ENCODE data around the gene MSRB1.

MSRB1 gene

GRCh38 chr16:1944612-1945199 lies 1.7 kb upstream of the MSRB1 start:
- TF ChIP-seq CTCF (IDR thresholded peaks at IDR 0.05; ENCODE audit: low read length), result no peak
- TF ChIP-seq EZH2 (IDR thresholded peaks at IDR 0.05; ENCODE audit: borderline replicate concordance, low read length), result no peak
- Histone ChIP-seq H3F3A (ENCODE audit: insufficient read depth, low read length) (no peaks in the 10 kb centered on the region), H3K4me1 (ENCODE audit: insufficient read depth, low read length, severe bottlenecking) (peaks cover 14% of the 10 kb centered on the region), H3K27ac (ENCODE audit: low read depth, low read length, poor library complexity, severe bottlenecking) (no peak overlapping the region), H3K4me3 (ENCODE audit: low read depth, low read length, poor library complexity, severe bottlenecking) (no peak overlapping the region), H2AFZ (ENCODE audit: low read length) (no peak overlapping the region), H3K36me3 (ENCODE audit: insufficient read depth, low read length) (no peaks in the 10 kb centered on the region), H4K20me1 (ENCODE audit: insufficient read depth, low read length) (no peaks in the 10 kb centered on the region), H3K79me2 (ENCODE audit: insufficient read depth, low read length) (no peaks in the 10 kb centered on the region), H3K9ac (ENCODE audit: low read length) (no peak overlapping the region), H3K9me3 (ENCODE audit: low read length) (no peaks in the 10 kb centered on the region), H3K9me2 (ENCODE audit: low read depth, low read length) (no peaks in the 10 kb centered on the region), H3K27me3 (ENCODE audit: insufficient read depth, low read length) (0 out of 2 replicates have a peak, but pooled peaks cover 6% of the 10 kb centered on the region), H3K4me2 (ENCODE audit: low read length) (no peak overlapping the region)

GRCh38 chr16:1942047-1942809 lies 771 bp downstream of the MSRB1 start:
- no peaks in the 10 kb centered on the region for H3K9me2 ChIP-seq (ENCODE audit: low read depth, low read length)
- peak overlapping the region; percentile 78 for H3K4me2 ChIP-seq (ENCODE audit: low read length)
- 0 out of 2 replicates have a peak, but pooled peaks cover 6% of the 10 kb centered on the region for H3K27me3 ChIP-seq (ENCODE audit: insufficient read depth, low read length)
- peaks cover 14% of the 10 kb centered on the region for H3K4me1 ChIP-seq (ENCODE audit: insufficient read depth, low read length, severe bottlenecking)
- no peaks in the 10 kb centered on the region for H3F3A ChIP-seq (ENCODE audit: insufficient read depth, low read length)
- no peaks in the 10 kb centered on the region for H3K9me3 ChIP-seq (ENCODE audit: low read length)
- TF ChIP-seq EZH2 (IDR thresholded peaks at IDR 0.05; ENCODE audit: borderline replicate concordance, low read length) (no peak), CTCF (IDR thresholded peaks at IDR 0.05; ENCODE audit: low read length) (no peak)
- no peaks in the 10 kb centered on the region for H4K20me1 ChIP-seq (ENCODE audit: insufficient read depth, low read length)
- peak overlapping the region; percentile 77 for H3K4me3 ChIP-seq (ENCODE audit: low read depth, low read length, poor library complexity, severe bottlenecking)
- no peaks in the 10 kb centered on the region for H3K79me2 ChIP-seq (ENCODE audit: insufficient read depth, low read length)
- H3K36me3 ChIP-seq (ENCODE audit: insufficient read depth, low read length), result peaks cover 12% of the 10 kb centered on the region
- H2AFZ ChIP-seq (ENCODE audit: low read length), result no peak overlapping the region
- H3K27ac ChIP-seq (ENCODE audit: low read depth, low read length, poor library complexity, severe bottlenecking), result peak overlapping the region; percentile 40
- H3K9ac ChIP-seq (ENCODE audit: low read length), result peak overlapping the region; percentile 78

GRCh38 chr16:1941162-1942046 lies 1.6 kb downstream of the MSRB1 start:
- peak overlapping the region; percentile 77 for H3K4me3 ChIP-seq (ENCODE audit: low read depth, low read length, poor library complexity, severe bottlenecking)
- no peaks in the 10 kb centered on the region for H3K9me3 ChIP-seq (ENCODE audit: low read length)
- peaks cover 14% of the 10 kb centered on the region for H3K4me1 ChIP-seq (ENCODE audit: insufficient read depth, low read length, severe bottlenecking)
- peak overlapping the region; percentile 40 for H3K27ac ChIP-seq (ENCODE audit: low read depth, low read length, poor library complexity, severe bottlenecking)
- no peaks in the 10 kb centered on the region for H3K27me3 ChIP-seq (ENCODE audit: insufficient read depth, low read length)
- H3F3A ChIP-seq (ENCODE audit: insufficient read depth, low read length), result no peaks in the 10 kb centered on the region
- peak; percentile 60 for TF ChIP-seq CTCF (IDR thresholded peaks at IDR 0.05; ENCODE audit: low read length)
- no peak for TF ChIP-seq EZH2 (IDR thresholded peaks at IDR 0.05; ENCODE audit: borderline replicate concordance, low read length)
- peak overlapping the region; percentile 78 for H3K4me2 ChIP-seq (ENCODE audit: low read length)
- no peaks in the 10 kb centered on the region for H3K9me2 ChIP-seq (ENCODE audit: low read depth, low read length)
- H3K9ac ChIP-seq (ENCODE audit: low read length), result peak overlapping the region; percentile 78; the same call in 1 of the 2 replicates
- no peaks in the 10 kb centered on the region for H3K79me2 ChIP-seq (ENCODE audit: insufficient read depth, low read length)
- no peak overlapping the region for H2AFZ ChIP-seq (ENCODE audit: low read length)
- no peaks in the 10 kb centered on the region for H4K20me1 ChIP-seq (ENCODE audit: insufficient read depth, low read length)
- peaks cover 12% of the 10 kb centered on the region for H3K36me3 ChIP-seq (ENCODE audit: insufficient read depth, low read length)

All from OCI-LY1 (cell line).